Suprapubic skin (tissue), 4 donors: Measurements from ENCODE around the gene EXOC6. TPM values are rescaled to one million over a fixed set of nuclear protein-coding genes. Genes with fewer than 3 reads are reported as not detected.

Experiments
- DNase-seq, 2 donors: peaks; one replicate each; pipeline ENCODE4 v3.0.0-alpha.2; 2019; ENCODE audit warnings: low spot score in 2 of 2
- H3K27ac ChIP-seq: fragments of 200-600 bp; sonication (generic); one replicate; pipeline ENCODE4 v1.5.1; 2019
- H3K27me3 ChIP-seq: fragments of 200-600 bp; sonication (generic); one replicate; pipeline ENCODE4 v1.5.1; 2019
- H3K36me3 ChIP-seq: fragments of 200-600 bp; sonication (generic); one replicate; pipeline ENCODE4 v1.5.1; 2019
- H3K4me1 ChIP-seq: fragments of 200-600 bp; sonication (generic); one replicate; pipeline ENCODE4 v1.5.1; 2019
- H3K4me3 ChIP-seq: fragments of 200-600 bp; sonication (generic); one replicate; pipeline ENCODE4 v1.5.1; 2019; ENCODE audit warnings: mild to moderate bottlenecking
- H3K9me3 ChIP-seq: fragments of 200-600 bp; sonication (generic); one replicate; pipeline ENCODE4 v1.5.1; 2019
- CTCF ChIP-seq, 2 donors: fragments of 200-600 bp in 1 of 2; fragments of 450-650 bp in 1 of 2; sonication (generic) in 1 of 2; IDR thresholded peaks; one replicate each; pipeline ENCODE4 v1.5.1; 2016 to 2019; ENCODE audit warnings: antibody characterized with exemption in 2 of 2, mild to moderate bottlenecking in 1 of 2, moderate library complexity in 1 of 2
- EP300 ChIP-seq: sonication (generic); formaldehyde crosslinking; IDR thresholded peaks from one replicate; pipeline ENCODE4 v1.6.1; 2017; ENCODE audit warnings: antibody characterized with exemption
- POLR2A ChIP-seq, 2 donors: fragments of 450-650 bp; IDR thresholded peaks; one replicate each; pipeline ENCODE4 v1.6.1; 2017; ENCODE audit warnings: antibody characterized with exemption in 2 of 2, mild to moderate bottlenecking in 2 of 2, moderate library complexity in 2 of 2
- POLR2AphosphoS5 ChIP-seq, 3 donors: sonication (generic); formaldehyde crosslinking; IDR thresholded peaks; one replicate each; pipeline ENCODE4 v1.6.1; 2017; ENCODE audit warnings: antibody characterized with exemption in 3 of 3
- WGBS: methylation state at CpG from one replicate; pipeline ENCODE4 v1.1.5; 2018; 5-methylcytosine and 5-hydroxymethylcytosine counted together
- total RNA-seq, 4 donors: library from RNA; depleted of rRNA; stranded (reverse); fragments of >200 nt; gene quantifications; one replicate each; pipeline ENCODE4 v1.1.0, GENCODE V29; 2016

The EXOC6 gene
- total RNA-seq, 4 donors from 2014 or later, result 5.0 to 9.3 (median 8.3) TPM

DNA sequence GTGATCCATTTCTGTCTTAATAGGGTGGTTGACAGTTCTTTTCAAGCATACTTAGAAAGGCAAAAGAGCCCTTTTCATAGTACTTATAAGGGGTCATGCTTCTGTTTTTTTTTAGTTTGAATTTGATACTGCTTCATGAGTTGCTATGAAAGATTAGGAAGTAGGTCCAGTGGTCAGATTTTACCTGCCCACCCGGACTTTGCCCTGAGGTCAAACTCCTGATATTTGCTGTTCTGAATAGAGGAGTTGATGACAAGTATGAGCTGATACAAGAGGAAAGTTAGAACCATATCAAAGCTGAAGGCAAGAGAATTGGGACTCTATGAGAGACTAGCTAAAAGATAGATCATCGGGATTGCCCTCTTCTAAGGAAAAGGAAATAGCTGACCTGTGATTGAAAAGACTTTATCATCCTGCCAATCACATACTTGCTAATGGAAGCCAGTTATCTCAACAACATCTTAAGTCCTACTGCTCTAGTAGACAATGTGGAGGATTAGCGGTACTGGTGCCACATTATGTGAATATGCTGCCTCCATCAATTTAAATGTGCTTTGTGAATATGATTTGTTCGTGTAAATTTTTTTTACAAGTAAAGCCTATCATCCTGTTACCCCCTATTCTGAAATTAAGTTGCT lies 174.8 kb downstream of the EXOC6 start:
- no peak overlapping the region for H3K27ac ChIP-seq
- H3K36me3 ChIP-seq, result no peaks in the 10 kb centered on the region
- 91% methylated on average over 4 of the region's 4 CpGs for WGBS
- no peaks in the 10 kb centered on the region for H3K4me1 ChIP-seq
- DNase-seq, result no peak
- no peaks in the 10 kb centered on the region for H3K27me3 ChIP-seq
- no peaks in the 10 kb centered on the region for H3K9me3 ChIP-seq
- H3K4me3 ChIP-seq, result no peak overlapping the region
- TF ChIP-seq EP300, result no peak
- no peak for TF ChIP-seq CTCF (IDR thresholded peaks at IDR 0.05)
- TF ChIP-seq POLR2AphosphoS5 (IDR thresholded peaks at IDR 0.05), result no peak
- TF ChIP-seq POLR2A (IDR thresholded peaks at IDR 0.05), result no peak

DNA sequence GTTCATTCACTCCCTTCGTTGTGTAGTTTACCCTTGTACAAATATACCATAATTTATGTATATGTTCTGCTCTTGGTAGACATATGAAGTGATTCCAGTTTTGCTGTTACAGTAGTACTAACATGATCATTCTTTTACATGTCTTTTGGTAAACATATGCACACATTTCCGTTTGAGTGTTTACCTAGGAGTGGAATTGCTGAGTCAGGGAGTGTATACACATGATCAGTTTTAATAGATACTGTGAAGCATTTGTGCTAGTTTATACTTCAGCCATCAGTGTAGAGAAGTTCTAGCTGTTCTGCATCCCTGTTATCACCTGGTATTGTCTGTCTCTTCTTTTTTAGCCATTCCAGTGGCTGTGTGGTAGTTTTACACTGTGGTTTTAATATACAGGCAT lies 177.8 kb downstream of the EXOC6 start:
- Histone ChIP-seq H3K27ac (no peak overlapping the region), H3K4me3 (no peak overlapping the region), H3K4me1 (no peaks in the 10 kb centered on the region), H3K27me3 (no peaks in the 10 kb centered on the region), H3K9me3 (no peaks in the 10 kb centered on the region), H3K36me3 (no peaks in the 10 kb centered on the region)
- TF ChIP-seq CTCF (IDR thresholded peaks at IDR 0.05), result no peak
- TF ChIP-seq EP300, result no peak
- no peak for TF ChIP-seq POLR2A (IDR thresholded peaks at IDR 0.05)
- no peak for TF ChIP-seq POLR2AphosphoS5 (IDR thresholded peaks at IDR 0.05)
- no peak for DNase-seq
- 80% methylated on average over 2 of the region's 2 CpGs for WGBS

DNA sequence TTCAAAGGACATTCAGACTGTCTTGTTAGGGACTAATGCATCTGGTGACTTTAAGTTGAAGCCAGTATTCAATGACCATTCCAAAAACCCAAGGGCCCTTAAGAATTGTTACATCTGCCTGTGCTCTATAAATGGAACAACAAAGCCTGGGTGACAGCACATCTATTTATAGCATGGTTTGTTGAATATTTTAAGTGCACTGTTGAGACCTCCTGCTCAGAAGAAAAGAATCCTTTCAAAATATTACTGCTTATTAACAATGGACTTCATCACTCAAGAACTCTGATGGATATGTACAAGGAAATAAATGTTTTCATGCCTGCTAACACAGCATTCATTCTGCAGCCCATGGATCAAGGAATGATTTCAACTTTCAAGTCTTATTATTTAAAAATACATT lies 179.2 kb downstream of the EXOC6 start:
- H3K27me3 ChIP-seq, result no peaks in the 10 kb centered on the region
- H3K4me1 ChIP-seq, result no peaks in the 10 kb centered on the region
- TF ChIP-seq POLR2AphosphoS5 (IDR thresholded peaks at IDR 0.05) (no peak), CTCF (IDR thresholded peaks at IDR 0.05) (no peak), EP300 (no peak), POLR2A (IDR thresholded peaks at IDR 0.05) (no peak)

DNA sequence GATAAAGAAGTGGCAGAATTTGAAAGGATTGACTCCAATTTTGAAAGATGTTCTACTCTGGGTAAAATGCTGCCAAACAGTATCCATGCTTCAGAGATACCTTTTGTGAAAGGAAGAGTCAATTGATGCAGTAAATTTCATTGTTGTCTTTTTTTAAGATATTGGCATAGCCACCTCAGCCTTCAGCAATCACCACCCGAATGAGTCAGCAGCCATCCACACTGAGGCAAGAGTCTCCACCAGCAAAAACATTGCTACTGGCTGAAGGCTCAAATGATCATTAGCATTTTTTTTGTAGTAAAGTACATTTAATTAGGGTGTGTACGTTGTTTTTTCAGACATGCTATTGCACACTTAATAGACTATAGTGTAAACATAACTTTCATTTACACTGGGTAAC lies 180.6 kb downstream of the EXOC6 start:
- no peaks in the 10 kb centered on the region for H3K9me3 ChIP-seq
- no peak overlapping the region for H3K27ac ChIP-seq
- no peak overlapping the region for H3K4me3 ChIP-seq
- DNase-seq, result no peak
- no peaks in the 10 kb centered on the region for H3K36me3 ChIP-seq
- TF ChIP-seq POLR2AphosphoS5 (IDR thresholded peaks at IDR 0.05) (no peak), EP300 (no peak), CTCF (IDR thresholded peaks at IDR 0.05) (no peak), POLR2A (IDR thresholded peaks at IDR 0.05) (no peak)
- H3K27me3 ChIP-seq, result no peaks in the 10 kb centered on the region
- no peaks in the 10 kb centered on the region for H3K4me1 ChIP-seq
- WGBS, result 52% methylated on average over 2 of the region's 2 CpGs

More for the DNA sequence above, 179.2 kb downstream of the EXOC6 start:
- no peak overlapping the region for H3K4me3 ChIP-seq
- no peaks in the 10 kb centered on the region for H3K9me3 ChIP-seq
- no peak for DNase-seq
- no peaks in the 10 kb centered on the region for H3K36me3 ChIP-seq
- no peak overlapping the region for H3K27ac ChIP-seq

DNA sequence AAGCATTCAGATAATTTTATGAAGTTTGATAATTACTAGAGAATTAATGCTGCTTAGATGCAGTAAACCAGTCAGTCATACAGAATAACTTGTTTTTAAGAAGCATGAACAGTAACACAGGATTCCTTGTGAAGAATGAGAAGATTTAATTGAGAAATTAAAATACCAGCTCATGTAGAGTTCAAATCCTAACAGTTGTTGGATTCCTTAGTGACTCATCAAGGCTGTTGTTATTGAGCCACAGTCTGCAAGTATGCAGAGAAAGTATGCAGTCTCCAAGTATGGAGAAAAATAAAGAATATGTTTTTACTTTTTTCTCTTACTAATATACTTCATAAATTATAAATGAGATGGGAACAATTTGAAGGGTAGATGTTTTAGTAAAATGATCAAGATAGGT lies 182.1 kb downstream of the EXOC6 start:
- TF ChIP-seq CTCF (IDR thresholded peaks at IDR 0.05), result no peak
- no peak for TF ChIP-seq POLR2A (IDR thresholded peaks at IDR 0.05)
- no peak for TF ChIP-seq EP300
- no peak for TF ChIP-seq POLR2AphosphoS5 (IDR thresholded peaks at IDR 0.05)
- H3K4me1 ChIP-seq, result no peaks in the 10 kb centered on the region
- H3K4me3 ChIP-seq, result no peak overlapping the region
- no peaks in the 10 kb centered on the region for H3K27me3 ChIP-seq
- H3K9me3 ChIP-seq, result no peaks in the 10 kb centered on the region
- H3K36me3 ChIP-seq, result no peaks in the 10 kb centered on the region
- no peak overlapping the region for H3K27ac ChIP-seq
- no peak for DNase-seq
